Keratinocyte (primary cell): Measurements from ENCODE around the gene BPIFA1. TPM values are rescaled to one million over a fixed set of nuclear protein-coding genes. Genes with fewer than 3 reads are reported as not detected.

ENCODE experiments used
- DNase-seq: peaks from one replicate; pipeline ENCODE4 v3.0.0-alpha.2; 2011; ENCODE audit warnings: low read depth, missing footprints, low spot score
- FAIRE-seq: peaks from 2 replicates; lab custom pipeline; 2011; peaks lifted over from hg19 to GRCh38; lab: Jason Lieb, UNC
- H2AFZ ChIP-seq: 2 replicates; pipeline ENCODE4 v1.6.0; 2012; ENCODE audit warnings: low read length, control low read depth, inconsistent platforms; ENCODE audit not compliant: control insufficient read depth
- H3K27ac ChIP-seq: 2 replicates; pipeline ENCODE4 v1.5.1; 2011; ENCODE audit warnings: low read length; ENCODE audit not compliant: control insufficient read depth, insufficient read depth
- H3K27me3 ChIP-seq: 3 replicates; pipeline ENCODE4 v1.6.0; 2011; ENCODE audit warnings: low read length; ENCODE audit not compliant: control insufficient read depth, insufficient read depth; ENCODE audit errors: extremely low read depth
- H3K36me3 ChIP-seq, 2 experiments: 2 replicates in 1 of 2; 3 replicates in 1 of 2; pipeline ENCODE4 v1.5.1; 2011; ENCODE audit warnings: low read length in 2 of 2, mild to moderate bottlenecking in 1 of 2; ENCODE audit not compliant: control insufficient read depth in 2 of 2, insufficient read depth in 2 of 2; ENCODE audit errors: extremely low read depth in 1 of 2
- H3K4me1 ChIP-seq: 3 replicates; pipeline ENCODE4 v1.5.1; 2011; ENCODE audit warnings: low read length; ENCODE audit not compliant: control insufficient read depth, insufficient read depth; ENCODE audit errors: extremely low read depth
- H3K4me2 ChIP-seq: 3 replicates; pipeline ENCODE4 v1.6.0; 2011; ENCODE audit warnings: low read depth, low read length; ENCODE audit not compliant: control insufficient read depth, insufficient read depth; ENCODE audit errors: extremely low read depth
- H3K4me3 ChIP-seq, 3 experiments: fragments of 200-600 bp in 1 of 3; sonication (generic) in 1 of 3; 2 replicates in 2 of 3; 3 replicates in 1 of 3; pipeline ENCODE4 v1.5.1; 2011 to 2016; ENCODE audit warnings: low read length in 3 of 3, mild to moderate bottlenecking in 3 of 3, control low read depth in 2 of 3, inconsistent platforms in 1 of 3, low read depth in 1 of 3, mixed read lengths in 1 of 3, mixed run types in 1 of 3, moderate library complexity in 1 of 3; ENCODE audit not compliant: control insufficient read depth in 2 of 3, insufficient read depth in 2 of 3; ENCODE audit errors: extremely low read depth in 1 of 3
- H3K79me2 ChIP-seq: 2 replicates; pipeline ENCODE4 v1.6.0; 2012; ENCODE audit warnings: low read length; ENCODE audit not compliant: control insufficient read depth, insufficient read depth
- H3K9ac ChIP-seq: 3 replicates; pipeline ENCODE4 v1.6.0; 2011; ENCODE audit warnings: low read length; ENCODE audit not compliant: control insufficient read depth, insufficient read depth; ENCODE audit errors: extremely low read depth
- H3K9me1 ChIP-seq: 3 replicates; pipeline ENCODE4 v1.6.0; 2011; ENCODE audit warnings: low read length; ENCODE audit not compliant: control insufficient read depth, insufficient read depth; ENCODE audit errors: extremely low read depth
- H3K9me3 ChIP-seq: 2 replicates; pipeline ENCODE4 v1.5.1; 2012; ENCODE audit warnings: low read depth, low read length; ENCODE audit not compliant: control insufficient read depth
- H4K20me1 ChIP-seq: 3 replicates; pipeline ENCODE4 v1.6.0; 2011; ENCODE audit warnings: low read length; ENCODE audit not compliant: control insufficient read depth, insufficient read depth; ENCODE audit errors: extremely low read depth
- EZH2 ChIP-seq: IDR thresholded peaks from one replicate; pipeline ENCODE4 v1.6.1; 2012; ENCODE audit warnings: inconsistent platforms, mild to moderate bottlenecking, low read length, moderate library complexity
- dilution Hi-C: fragments of 300-500 bp; cut with MboI; formaldehyde crosslinking; loops from one replicate; pipeline ENCODE4 v1.7.0; 2020; ENCODE audit warnings: low sequenced_read_pairs; ENCODE audit not compliant: extremely low pct_ligation_motif_present
- polyA plus RNA-seq, 5 experiments: library from polyadenylated mRNA; depleted of rRNA in 3 of 5; stranded (reverse) in 3 of 5; stranded (forward) in 1 of 5; unstranded in 1 of 5; fragments of >200 nt; gene quantifications; 1 replicate in 1 of 5; 2 replicates in 3 of 5; 3 replicates in 1 of 5; pipeline versions ENCODE4 v1.2.1 to v1.2.3, GENCODE V29; 2011 to 2012; ENCODE audit warnings: missing spikeins in 2 of 5, low read depth in 1 of 5, low replicate concordance in 1 of 5
- TF ChIP-seq, protein P1 (sequence below), 3 experiments: IDR thresholded peaks in 1 of 3; conservative IDR thresholded peaks in 1 of 3; optimal IDR thresholded peaks in 1 of 3; 2 replicates in 2 of 3; 3 replicates in 1 of 3; pipeline versions ENCODE3 to v1.5.1; 2011; ENCODE audit warnings: low read length in 3 of 3, mild to moderate bottlenecking in 3 of 3, moderate library complexity in 2 of 3, control low read depth in 1 of 3, inconsistent platforms in 1 of 3; ENCODE audit not compliant: insufficient read depth in 2 of 3; ENCODE audit errors: extremely low read depth in 1 of 3

Gene BPIFA1
- polyA plus RNA-seq, 1 donor (not counting 4 experiments of a cell fraction or from before 2014, with no cell fraction given) = not detected

DNA sequence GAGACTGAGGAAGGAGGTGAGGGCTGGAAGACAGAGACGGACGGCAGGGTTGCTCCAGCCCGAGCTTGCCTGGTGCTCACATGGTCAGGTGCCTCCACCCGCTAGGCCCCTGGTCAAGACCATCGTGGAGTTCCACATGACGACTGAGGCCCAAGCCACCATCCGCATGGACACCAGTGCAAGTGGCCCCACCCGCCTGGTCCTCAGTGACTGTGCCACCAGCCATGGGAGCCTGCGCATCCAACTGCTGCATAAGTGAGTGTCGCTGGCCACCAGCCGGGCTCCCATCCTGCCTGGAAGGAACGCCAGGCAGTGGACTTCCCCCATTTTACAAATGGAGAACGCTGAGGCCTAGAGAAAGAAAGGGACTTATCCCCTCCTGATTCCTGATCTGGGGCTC is 55.1 kb downstream of the BPIFA1 start:
- Histone ChIP-seq H3K9me3 (no peaks in the 10 kb centered on the region), H3K27ac (no peak overlapping the region), H3K36me3 (no peaks in the 10 kb centered on the region), H2AFZ (no peak overlapping the region), H3K4me2 (no peak overlapping the region), H3K79me2 (no peaks in the 10 kb centered on the region), H3K9ac (no peak overlapping the region), H3K4me3 (no peak overlapping the region), H3K4me1 (no peaks in the 10 kb centered on the region), H3K9me1 (no peaks in the 10 kb centered on the region), H3K27me3 (peaks cover 8% of the 10 kb centered on the region), H4K20me1 (no peaks in the 10 kb centered on the region)
- no peak for TF ChIP-seq EZH2
- TF ChIP-seq, protein P1, sequence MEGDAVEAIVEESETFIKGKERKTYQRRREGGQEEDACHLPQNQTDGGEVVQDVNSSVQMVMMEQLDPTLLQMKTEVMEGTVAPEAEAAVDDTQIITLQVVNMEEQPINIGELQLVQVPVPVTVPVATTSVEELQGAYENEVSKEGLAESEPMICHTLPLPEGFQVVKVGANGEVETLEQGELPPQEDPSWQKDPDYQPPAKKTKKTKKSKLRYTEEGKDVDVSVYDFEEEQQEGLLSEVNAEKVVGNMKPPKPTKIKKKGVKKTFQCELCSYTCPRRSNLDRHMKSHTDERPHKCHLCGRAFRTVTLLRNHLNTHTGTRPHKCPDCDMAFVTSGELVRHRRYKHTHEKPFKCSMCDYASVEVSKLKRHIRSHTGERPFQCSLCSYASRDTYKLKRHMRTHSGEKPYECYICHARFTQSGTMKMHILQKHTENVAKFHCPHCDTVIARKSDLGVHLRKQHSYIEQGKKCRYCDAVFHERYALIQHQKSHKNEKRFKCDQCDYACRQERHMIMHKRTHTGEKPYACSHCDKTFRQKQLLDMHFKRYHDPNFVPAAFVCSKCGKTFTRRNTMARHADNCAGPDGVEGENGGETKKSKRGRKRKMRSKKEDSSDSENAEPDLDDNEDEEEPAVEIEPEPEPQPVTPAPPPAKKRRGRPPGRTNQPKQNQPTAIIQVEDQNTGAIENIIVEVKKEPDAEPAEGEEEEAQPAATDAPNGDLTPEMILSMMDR (optimal IDR thresholded peaks at IDR 0.05 in 1 of 3, IDR thresholded peaks at IDR 0.05 in 1 of 3, conservative IDR thresholded peaks at IDR 0.05 in 1 of 3; ENCODE audit: extremely low read depth in 1 of 3, insufficient read depth in 2 of 3, low read length in 3 of 3) = no peak
- dilution Hi-C loops = no loop called here
- FAIRE-seq = no peak
- no peak for DNase-seq

- Histone ChIP-seq H2AFZ (no peak overlapping the region), H3K27me3 (peaks cover 8% of the 10 kb centered on the region), H3K9me3 (no peaks in the 10 kb centered on the region), H3K9ac (no peak overlapping the region), H4K20me1 (no peaks in the 10 kb centered on the region), H3K4me3 (no peak overlapping the region), H3K36me3 (no peaks in the 10 kb centered on the region), H3K27ac (no peak overlapping the region), H3K79me2 (no peaks in the 10 kb centered on the region), H3K4me1 (no peaks in the 10 kb centered on the region), H3K4me2 (no peak overlapping the region), H3K9me1 (no peaks in the 10 kb centered on the region)
- FAIRE-seq = no peak
- no peak for DNase-seq
- dilution Hi-C loops = no loop called here
- TF ChIP-seq EZH2 = no peak
- TF ChIP-seq, protein P1 (optimal IDR thresholded peaks at IDR 0.05 in 1 of 3, IDR thresholded peaks at IDR 0.05 in 1 of 3, conservative IDR thresholded peaks at IDR 0.05 in 1 of 3; ENCODE audit: extremely low read depth in 1 of 3, insufficient read depth in 2 of 3, low read length in 3 of 3) = no peak
Observed at GRCh38 chr20:33291416-33291815, 55.6 kb downstream of the BPIFA1 start.
